Measurements from ENCODE around the gene TAC4. TPM values are rescaled to one million over a fixed set of nuclear protein-coding genes. Genes with fewer than 3 reads are reported as not detected.

Gene TAC4
- total and polyA plus RNA-seq, 9 of the 15 experiments (the other 6 are each of a cell fraction or from before 2014, with no cell fraction given) = 0.17 TPM; not detected in 8

GRCh38 chr17:49878931-49879904, 31.3 kb upstream of the TAC4 start:
- no peak overlapping the region for H3K4me3 ChIP-seq
- H3K27ac ChIP-seq (ENCODE audit: extremely low read depth, low read depth, low read length) = no peak overlapping the region
- POLR2A ChIA-PET = interaction anchor here (0.7 kb wide), 1 partner anchor 356 kb away, joined by 3 read pairs; no protein-coding TSS in a partner anchor
- ATAC-seq (peak; percentile 68), FAIRE-seq (peak; percentile 95), DNase-seq (ENCODE audit: extremely low read depth in 1 of 4, low spot score in 3 of 4) (peak in 3 of 4 experiments; percentile 33 to 71 (median 70))
- BruUV-seq (replicated peaks) = no TSS peak
- peaks cover 13 to 20% of the 10 kb centered on the region in 2 experiments for H3K4me1 ChIP-seq (replicated peaks in 1 of 2; ENCODE audit: control insufficient read depth in 2 of 2, insufficient read depth in 2 of 2, low read length in 2 of 2)
- H3K9ac ChIP-seq (ENCODE audit: insufficient read depth in 1 of 2, low read depth in 2 of 2, low read length in 2 of 2) = peak overlapping the region in 1 of 2 experiments; percentile 61; a peak in 1 of 4 replicates
- peaks cover 5 to 43% of the 10 kb centered on the region in 2 experiments; a peak in 3 of 5 replicates for H3K27me3 ChIP-seq (ENCODE audit: control insufficient read depth in 2 of 2, insufficient read depth in 2 of 2, low read length in 2 of 2)
- no peaks in the 10 kb centered on the region for H3K36me3 ChIP-seq (ENCODE audit: control insufficient read depth, insufficient read depth, low read length)
- H3K9me1 ChIP-seq (ENCODE audit: control insufficient read depth, insufficient read depth, low read length) = no peaks in the 10 kb centered on the region
- CTCF ChIA-PET (ENCODE audit: low intra/inter-chr PET ratio) = interaction anchor here (3.2 kb wide), 1 partner anchor 116 kb away, joined by 24 read pairs; the partner anchor contains the start of gene DLX3
- in situ Hi-C loops (cut with MboI) (no loop called here), intact Hi-C loops (cut with micrococcal nuclease) (loop anchor here (1.0 kb wide), 1 partner anchor 116 kb away; the partner anchor contains the start of gene DLX3)
- H4K20me1 ChIP-seq (replicated peaks; ENCODE audit: control insufficient read depth, insufficient read depth, low read length) = no peaks in the 10 kb centered on the region; the same call in 1 of the 2 replicates
- no peaks in the 10 kb centered on the region for H3K79me2 ChIP-seq (ENCODE audit: control insufficient read depth, insufficient read depth, low read length)
- peak overlapping the region; percentile 26 for H3K4me2 ChIP-seq (ENCODE audit: insufficient read depth, low read length)
- WGBS (ENCODE audit: insufficient coverage, low coverage, missing lambda C conversion rate) = 8% methylated on average over 13 of the region's 14 CpGs
- H2AFZ ChIP-seq (ENCODE audit: low read depth, low read length) = 0 out of 2 replicates have a peak overlapping the region, but pooled peaks have one; percentile 21
- H3K9me3 ChIP-seq (replicated peaks; ENCODE audit: control insufficient read depth, insufficient read depth, low read depth, low read length) = no peaks in the 10 kb centered on the region
- TF ChIP-seq MAZ (CRISPR knock-in tag; conservative IDR thresholded peaks at IDR 0.05 in 1 of 2, IDR thresholded peaks at IDR 0.05 in 1 of 2) (peak in 1 of 2 experiments; percentile 61; a peak in 2 of 4 replicates), HDAC1 (IDR thresholded peaks at IDR 0.05) (peak in 1 of 2 experiments; percentile 27; a peak in 1 of 4 replicates), HMG20A (CRISPR knock-in tag; conservative IDR thresholded peaks at IDR 0.05) (no peak), BHLHE40 (IDR thresholded peaks at IDR 0.05; ENCODE audit: low read length) (peak; percentile 65), TCF3 (CRISPR knock-in tag; IDR thresholded peaks at IDR 0.05) (peak; percentile 73), HOXB6 (CRISPR knock-in tag; IDR thresholded peaks at IDR 0.05; ENCODE audit: borderline replicate concordance) (no peak), ELF2 (CRISPR knock-in tag; IDR thresholded peaks at IDR 0.05) (no peak), STAT5B (CRISPR knock-in tag; IDR thresholded peaks at IDR 0.05) (no peak), ZNF165 (CRISPR knock-in tag; IDR thresholded peaks at IDR 0.05; ENCODE audit: borderline replicate concordance) (no peak), TOE1 (IDR thresholded peaks at IDR 0.05; ENCODE audit: borderline replicate concordance) (no peak), TOE1 (CRISPR knock-in tag; IDR thresholded peaks at IDR 0.05; ENCODE audit: borderline replicate concordance, low read depth) (no peak), TAF7 (tag; IDR thresholded peaks at IDR 0.05) (no peak), SOX6 (IDR thresholded peaks at IDR 0.05) (0 out of 2 replicates have a peak, but pooled peaks have one; percentile 28), TAL1 (IDR thresholded peaks at IDR 0.05) (peak; percentile 72), NFIC (IDR thresholded peaks at IDR 0.05) (peak; percentile 16; the same call in 1 of the 2 replicates), KLF16 (IDR thresholded peaks at IDR 0.05) (peak; percentile 78), HEY1 (CRISPR knock-in tag; IDR thresholded peaks at IDR 0.05; ENCODE audit: borderline replicate concordance) (no peak), RBM14 (IDR thresholded peaks at IDR 0.05; ENCODE audit: borderline replicate concordance, insufficient read depth, low read depth, low read length) (no peak), ELF4 (CRISPR knock-in tag; IDR thresholded peaks at IDR 0.05) (no peak)

All from K562 (cell line).